GM12874 (cell line): ENCODE measurements around the gene PCK2.

ENCODE experiments used
- TF ChIP-seq, protein P1 (sequence below): IDR thresholded peaks from 2 replicates; pipeline ENCODE4 v1.5.1; 2011; ENCODE audit warnings: low read depth, mild to moderate bottlenecking, control low read depth, low read length, moderate library complexity; ENCODE audit not compliant: insufficient read depth

Gene PCK2

DNA sequence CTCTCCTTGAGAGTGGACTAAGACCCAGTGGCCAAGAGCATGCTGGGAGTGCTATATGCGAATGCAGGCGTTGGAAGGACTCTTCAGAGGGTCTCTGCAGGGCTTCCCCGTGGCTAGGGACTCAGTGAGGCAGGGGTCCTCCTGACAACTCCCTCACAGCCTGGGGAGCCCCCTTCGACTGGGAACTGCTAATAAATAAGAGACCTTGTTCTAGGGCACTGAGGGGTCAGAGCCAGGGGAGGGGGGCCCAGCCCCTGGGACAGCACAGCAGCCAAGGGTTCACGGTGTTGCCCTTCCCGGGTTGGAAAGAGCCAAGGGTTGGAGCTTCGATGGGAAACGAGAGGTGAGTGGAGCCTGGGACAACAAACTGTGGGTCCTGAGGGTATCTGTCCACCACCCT, 28.7 kb upstream of the PCK2 start:
- TF ChIP-seq, protein P1, sequence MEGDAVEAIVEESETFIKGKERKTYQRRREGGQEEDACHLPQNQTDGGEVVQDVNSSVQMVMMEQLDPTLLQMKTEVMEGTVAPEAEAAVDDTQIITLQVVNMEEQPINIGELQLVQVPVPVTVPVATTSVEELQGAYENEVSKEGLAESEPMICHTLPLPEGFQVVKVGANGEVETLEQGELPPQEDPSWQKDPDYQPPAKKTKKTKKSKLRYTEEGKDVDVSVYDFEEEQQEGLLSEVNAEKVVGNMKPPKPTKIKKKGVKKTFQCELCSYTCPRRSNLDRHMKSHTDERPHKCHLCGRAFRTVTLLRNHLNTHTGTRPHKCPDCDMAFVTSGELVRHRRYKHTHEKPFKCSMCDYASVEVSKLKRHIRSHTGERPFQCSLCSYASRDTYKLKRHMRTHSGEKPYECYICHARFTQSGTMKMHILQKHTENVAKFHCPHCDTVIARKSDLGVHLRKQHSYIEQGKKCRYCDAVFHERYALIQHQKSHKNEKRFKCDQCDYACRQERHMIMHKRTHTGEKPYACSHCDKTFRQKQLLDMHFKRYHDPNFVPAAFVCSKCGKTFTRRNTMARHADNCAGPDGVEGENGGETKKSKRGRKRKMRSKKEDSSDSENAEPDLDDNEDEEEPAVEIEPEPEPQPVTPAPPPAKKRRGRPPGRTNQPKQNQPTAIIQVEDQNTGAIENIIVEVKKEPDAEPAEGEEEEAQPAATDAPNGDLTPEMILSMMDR = no peak

DNA sequence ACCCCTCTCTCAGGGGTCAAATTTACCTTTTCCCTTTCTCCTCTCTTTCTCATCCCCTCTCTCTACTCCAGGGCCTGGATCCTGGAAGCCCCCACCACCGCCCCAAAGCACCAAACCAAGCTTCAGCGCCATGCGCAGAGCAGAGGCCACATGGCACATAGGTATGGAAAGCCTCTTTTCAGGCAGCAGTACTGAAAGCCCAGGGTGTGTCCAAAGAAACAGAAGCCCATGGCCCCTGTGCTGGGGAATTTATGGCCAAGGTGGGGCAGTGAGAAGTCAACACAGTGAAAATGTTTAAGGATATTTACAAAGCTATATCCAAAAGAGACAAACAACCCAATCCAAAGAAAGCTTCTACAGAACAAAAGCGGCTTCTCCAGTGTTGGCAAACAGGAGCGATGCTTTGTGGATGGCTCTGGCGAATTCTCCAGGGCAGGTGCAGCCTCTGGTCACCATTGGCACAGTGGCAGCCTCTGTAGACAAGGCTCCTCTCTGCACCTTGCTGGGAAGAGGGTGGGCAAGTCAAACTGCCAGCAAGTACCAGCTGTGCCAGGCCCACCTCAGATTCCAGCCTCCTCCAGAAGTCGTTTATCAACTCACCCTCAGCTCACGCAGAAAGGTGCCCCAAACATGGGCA, 27.5 kb upstream of the PCK2 start:
- TF ChIP-seq, protein P1 = no peak

DNA sequence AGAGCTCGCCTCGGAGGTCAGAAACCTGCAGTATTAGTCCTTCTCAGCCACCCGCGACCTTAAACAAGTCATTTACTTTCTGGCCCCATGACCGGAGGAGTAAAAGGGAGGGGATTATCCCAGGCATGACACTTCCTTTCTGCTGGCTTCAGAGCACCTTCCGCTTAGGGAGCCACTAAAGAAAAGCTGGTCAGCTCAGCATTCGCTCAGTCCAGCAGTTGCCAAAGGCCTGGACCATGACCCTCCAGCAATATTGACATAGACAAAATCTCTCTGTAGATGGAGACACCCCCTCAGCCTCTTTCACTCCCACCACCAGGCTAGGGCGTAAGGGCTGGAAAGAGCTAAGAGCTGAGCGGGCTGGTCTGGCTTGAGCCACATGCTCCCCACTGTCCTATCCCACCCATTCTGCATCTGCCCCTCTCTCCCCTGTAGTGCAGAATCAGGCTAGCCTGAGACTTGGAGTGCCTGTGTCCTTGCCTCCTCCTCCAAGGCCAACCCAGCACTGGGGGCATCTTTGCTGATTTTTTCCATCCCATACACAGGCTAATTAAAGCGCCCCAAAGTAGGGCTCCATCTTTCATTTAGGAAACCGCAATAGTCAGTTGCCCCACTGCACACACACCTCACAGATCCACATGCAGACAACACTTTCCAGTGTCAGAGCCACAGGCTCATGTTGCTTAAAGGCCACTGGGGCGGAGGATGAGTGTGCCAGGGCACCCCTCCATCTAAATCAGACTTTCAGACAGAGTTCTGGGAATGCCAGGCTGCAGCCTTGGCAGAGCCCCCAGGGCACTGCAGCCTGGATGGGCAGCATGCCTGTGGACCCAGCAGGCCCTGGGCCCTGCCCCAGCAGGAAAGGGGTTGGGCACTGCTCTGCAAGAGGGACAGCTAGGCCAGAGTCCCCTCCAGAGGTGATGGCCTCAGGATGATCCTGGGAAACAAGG, 26.7 kb upstream of the PCK2 start:
- TF ChIP-seq, protein P1 = no peak

DNA sequence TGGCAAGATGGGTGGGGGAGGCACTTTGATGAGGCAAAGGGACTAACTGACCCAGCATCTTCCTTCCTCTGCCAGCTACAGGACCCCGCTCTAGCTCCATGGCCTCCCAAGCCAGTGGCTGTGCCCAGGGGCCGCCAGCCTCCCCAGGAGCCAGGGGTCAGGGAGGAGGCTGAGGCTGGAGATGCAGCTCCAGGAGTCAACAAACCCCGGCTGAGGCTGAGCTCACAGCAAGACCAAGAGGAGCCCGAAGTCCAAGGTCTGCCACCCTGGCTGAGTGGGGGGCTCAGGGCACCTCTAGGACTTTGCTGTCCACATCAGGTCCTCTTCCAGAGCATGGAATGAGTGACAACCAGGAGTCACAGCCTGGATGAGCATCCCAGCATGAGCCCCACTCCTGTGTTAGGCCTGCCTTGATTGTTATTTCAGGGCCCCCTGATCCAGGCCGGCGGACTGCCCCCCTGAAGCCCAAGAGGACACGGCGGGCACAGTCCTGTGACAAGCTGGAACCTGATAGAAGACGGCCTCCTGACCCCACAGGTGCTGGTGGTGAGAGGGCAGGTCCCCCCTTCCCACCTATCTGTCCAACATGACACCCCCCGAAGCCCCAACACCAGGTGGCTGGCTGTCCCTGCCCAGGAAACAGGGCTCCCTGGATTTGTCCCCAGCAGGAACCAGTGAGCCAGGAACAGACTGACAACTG, 25.2 kb upstream of the PCK2 start:
- TF ChIP-seq, protein P1 = no peak

DNA sequence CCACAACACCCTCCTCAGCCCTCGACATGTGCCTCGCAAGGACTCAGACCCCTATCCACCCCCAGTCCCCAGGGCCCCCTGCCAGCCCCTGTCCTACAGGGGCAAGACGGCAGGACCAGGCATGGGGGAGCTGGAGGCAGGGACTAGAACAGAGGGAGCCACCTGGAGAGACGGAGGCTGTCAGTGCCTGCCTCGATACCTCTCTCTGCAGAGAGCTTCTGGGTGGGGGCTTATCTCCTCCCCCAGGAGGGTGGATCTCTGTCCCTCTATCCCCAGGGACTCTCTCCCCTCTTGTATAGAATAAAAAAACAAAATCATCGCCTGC, 24.7 kb upstream of the PCK2 start:
- TF ChIP-seq, protein P1 = no peak

DNA sequence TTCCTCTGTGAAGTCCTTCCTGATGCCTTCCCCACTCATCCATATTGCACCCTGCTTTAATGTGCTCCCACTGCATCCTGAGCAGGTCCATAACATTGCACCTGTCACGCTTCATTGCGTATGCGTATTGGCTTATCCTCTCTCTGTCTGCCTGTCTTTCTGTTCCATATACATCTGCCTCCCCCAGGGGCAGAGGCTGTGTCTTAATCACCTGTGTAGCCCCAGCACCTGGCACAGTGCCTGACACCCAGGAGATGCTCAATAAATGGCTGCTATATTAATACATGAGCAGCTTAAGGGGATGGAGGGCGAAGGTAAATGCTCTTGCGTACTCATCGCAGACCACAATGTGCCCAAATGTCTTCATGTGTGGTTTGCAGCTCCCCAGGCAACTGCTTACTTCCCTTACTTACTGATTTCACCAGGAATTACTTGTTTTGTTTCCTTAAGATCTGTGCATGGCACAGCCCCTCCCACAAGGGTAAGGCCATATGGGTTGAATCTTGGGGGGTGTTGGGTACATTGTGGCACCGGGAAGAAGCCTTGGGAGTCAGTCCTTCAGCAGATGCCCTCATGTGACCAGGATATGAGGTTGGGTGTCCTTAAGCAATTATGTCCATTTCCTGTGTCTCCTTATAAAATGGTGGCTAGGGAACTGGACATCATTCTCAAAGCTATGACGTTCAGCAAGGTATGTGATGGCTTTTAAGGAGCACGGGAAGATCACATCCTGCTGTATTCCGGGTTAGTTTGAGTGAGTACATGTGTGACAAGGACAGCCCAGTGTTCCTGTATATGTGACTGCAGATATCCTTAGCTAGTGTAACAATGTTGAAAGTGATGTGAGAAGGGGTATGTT, 23.6 kb upstream of the PCK2 start:
- TF ChIP-seq, protein P1 = no peak
